ENCODE data around the gene RNASE4.
"Not testable (repeated sequence)": the region's sequence is repeated elsewhere in the genome, so short reads cannot be mapped to it uniquely, and the experiment has no call there.

RNASE4 gene

GRCh38 chr14:20699931-20700330 lies 15.6 kb downstream of the RNASE4 start:
- DNase-seq: no peak

- not testable (repeated sequence) for DNase-seq
These were observed 16.6 kb downstream of the RNASE4 start for GRCh38 chr14:20700965-20701364.

- peak in 1 of 2 donors; percentile 20 for DNase-seq
These were observed 22.4 kb downstream of the RNASE4 start for GRCh38 chr14:20706657-20707355.

GRCh38 chr14:20707622-20708021 lies 23.3 kb downstream of the RNASE4 start:
- DNase-seq: no peak

GRCh38 chr14:20711261-20711660 lies 26.9 kb downstream of the RNASE4 start:
- DNase-seq: no peak

GRCh38 chr14:20711685-20712084 lies 27.3 kb downstream of the RNASE4 start:
- no peak for DNase-seq

GRCh38 chr14:20712904-20713303 lies 28.5 kb downstream of the RNASE4 start:
- no peak for DNase-seq

GRCh38 chr14:20714593-20715250 lies 30.4 kb downstream of the RNASE4 start:
- DNase-seq: peak; percentile 93 to 94

- no peak for DNase-seq
These were observed 35.4 kb downstream of the RNASE4 start for GRCh38 chr14:20719777-20720176.

- no peak for DNase-seq
These were observed 36.4 kb downstream of the RNASE4 start for GRCh38 chr14:20720741-20721140.

GRCh38 chr14:20722016-20722415 lies 37.7 kb downstream of the RNASE4 start:
- no peak for DNase-seq

- DNase-seq: no peak
These were observed 39.1 kb downstream of the RNASE4 start for GRCh38 chr14:20723488-20723887.

GRCh38 chr14:20726121-20726520 lies 41.8 kb downstream of the RNASE4 start:
- DNase-seq: peak; percentile 10 to 35

- DNase-seq: no peak
These were observed 42.2 kb downstream of the RNASE4 start for GRCh38 chr14:20726531-20726930.

GRCh38 chr14:20730891-20731290 lies 46.5 kb downstream of the RNASE4 start:
- peak; percentile 44 to 65 for DNase-seq

- no peak for DNase-seq
These were observed 48.1 kb downstream of the RNASE4 start for GRCh38 chr14:20732477-20732876.

GRCh38 chr14:20732979-20733635 lies 48.7 kb downstream of the RNASE4 start:
- peak; percentile 62 to 69 for DNase-seq

GRCh38 chr14:20733684-20734429 lies 49.5 kb downstream of the RNASE4 start:
- DNase-seq: no peak

- DNase-seq: no peak
These were observed 50.1 kb downstream of the RNASE4 start for GRCh38 chr14:20734430-20734806.

- DNase-seq: not testable (repeated sequence)
These were observed 53.9 kb downstream of the RNASE4 start for GRCh38 chr14:20738292-20738691.

- DNase-seq: no peak
These were observed 57.8 kb downstream of the RNASE4 start for GRCh38 chr14:20742132-20742531.

- DNase-seq: no peak
These were observed 59.2 kb downstream of the RNASE4 start for GRCh38 chr14:20743556-20743955.

Data from inflammatory macrophage (primary cell).